Liver (tissue), 9 donors: ENCODE results near the gene UHMK1. TPM values are rescaled to one million over a fixed set of nuclear protein-coding genes. Genes with fewer than 3 reads are reported as not detected.
"Not testable (repeated sequence)": the region's sequence is repeated elsewhere in the genome, so short reads cannot be mapped to it uniquely, and the experiment has no call there.

Experiments
- DNase-seq: peaks from one replicate; pipeline ENCODE4 v3.0.0-alpha.2; 2017; ENCODE audit warnings: low spot score
- H3K27ac ChIP-seq, 2 donors: one replicate each; pipeline ENCODE4 v1.7.0; 2013; ENCODE audit warnings: inconsistent platforms in 2 of 2, low read length in 2 of 2, control low read depth in 1 of 2, low read depth in 1 of 2, mild to moderate bottlenecking in 1 of 2
- H3K27me3 ChIP-seq, 4 donors: one replicate each; pipeline versions ENCODE4 v1.6.1 to v1.7.0; 2013; ENCODE audit warnings: low read length in 3 of 4, inconsistent platforms in 1 of 4, mild to moderate bottlenecking in 1 of 4, moderate library complexity in 1 of 4; ENCODE audit not compliant: control insufficient read depth in 4 of 4, insufficient read depth in 4 of 4
- H3K36me3 ChIP-seq, 4 donors: one replicate each; pipeline versions ENCODE4 v1.6.1 to v1.7.0; 2013; ENCODE audit warnings: low read length in 3 of 4, mild to moderate bottlenecking in 3 of 4, low read depth in 1 of 4, moderate library complexity in 1 of 4; ENCODE audit not compliant: control insufficient read depth in 4 of 4, insufficient read depth in 3 of 4
- H3K4me1 ChIP-seq, 4 donors: one replicate each; pipeline versions ENCODE4 v1.6.1 to v1.7.0; 2013; ENCODE audit warnings: low read length in 3 of 4, mild to moderate bottlenecking in 3 of 4, moderate library complexity in 1 of 4; ENCODE audit not compliant: control insufficient read depth in 4 of 4, insufficient read depth in 4 of 4
- H3K4me3 ChIP-seq, 3 donors: one replicate each; pipeline versions ENCODE4 v1.6.1 to v1.7.0; 2013; ENCODE audit warnings: low read length in 3 of 3, control low read depth in 1 of 3, low read depth in 1 of 3, mild to moderate bottlenecking in 1 of 3
- H3K9ac ChIP-seq, 2 donors: one replicate each; pipeline ENCODE4 v1.7.0; 2013; ENCODE audit warnings: low read length in 2 of 2, mild to moderate bottlenecking in 2 of 2, moderate library complexity in 2 of 2, control low read depth in 1 of 2, low read depth in 1 of 2
- H3K9me3 ChIP-seq, 4 donors: one replicate each; pipeline versions ENCODE4 v1.6.1 to v1.7.0; 2013; ENCODE audit warnings: low read length in 3 of 4; ENCODE audit not compliant: control insufficient read depth in 4 of 4
- EGR1 ChIP-seq, 2 donors: IDR thresholded peaks; 2 replicates each; pipeline ENCODE4 v1.6.1; 2016 to 2018; ENCODE audit warnings: antibody characterized with exemption in 2 of 2, low read depth in 2 of 2
- GABPA ChIP-seq, 2 donors: IDR thresholded peaks in 1 of 2; conservative IDR thresholded peaks in 1 of 2; 2 replicates each; pipeline ENCODE4 v1.6.1; 2016; ENCODE audit warnings: antibody characterized with exemption in 2 of 2, mild to moderate bottlenecking in 1 of 2, moderate library complexity in 1 of 2
- HNF4A ChIP-seq, 2 donors: conservative IDR thresholded peaks; 2 replicates each; pipeline ENCODE4 v1.6.1; 2016; ENCODE audit warnings: antibody characterized with exemption in 2 of 2, mild to moderate bottlenecking in 2 of 2
- HNF4G ChIP-seq: IDR thresholded peaks from 2 replicates; pipeline ENCODE4 v1.6.1; 2016; ENCODE audit warnings: antibody characterized with exemption
- JUND ChIP-seq, 2 donors: IDR thresholded peaks; 2 replicates each; pipeline ENCODE4 v1.6.1; 2016; ENCODE audit warnings: antibody characterized with exemption in 2 of 2
- MAX ChIP-seq: IDR thresholded peaks from 2 replicates; pipeline ENCODE4 v1.6.1; 2016; ENCODE audit warnings: antibody characterized with exemption
- REST ChIP-seq: IDR thresholded peaks from 2 replicates; pipeline ENCODE4 v1.6.1; 2016; ENCODE audit warnings: antibody characterized with exemption, mild to moderate bottlenecking
- RXRA ChIP-seq, 2 donors: IDR thresholded peaks; 2 replicates each; pipeline ENCODE4 v1.6.1; 2017 to 2018; ENCODE audit warnings: antibody characterized with exemption in 2 of 2, mild to moderate bottlenecking in 1 of 2
- TAF1 ChIP-seq: conservative IDR thresholded peaks from 2 replicates; pipeline ENCODE4 v1.6.1; 2016; ENCODE audit warnings: antibody characterized with exemption, mild to moderate bottlenecking
- YY1 ChIP-seq: IDR thresholded peaks from 2 replicates; pipeline ENCODE4 v1.6.1; 2016; ENCODE audit warnings: antibody characterized with exemption, mild to moderate bottlenecking
- WGBS: extraction: QIAGEN DNeasy Blood & Tissue Kit; methylation state at CpG from one replicate; pipeline ENCODE4 v1.1.7; 2013; 5-methylcytosine and 5-hydroxymethylcytosine counted together
- polyA plus RNA-seq, 2 donors: library from polyadenylated mRNA; stranded (reverse) in 1 of 2; unstranded in 1 of 2; fragments of 200-250 nt in 1 of 2; fragments of >200 nt in 1 of 2; fragmentation: Nextera tagmentation in 1 of 2; extraction: Ambion mirVana in 1 of 2; gene quantifications; one replicate each; pipeline versions ENCODE4 v1.2.1 to v1.2.3, GENCODE V29; 2013 to 2015
- total RNA-seq, 2 donors: library from RNA; depleted of rRNA; stranded (reverse); fragments of >200 nt; gene quantifications; one replicate each; pipeline ENCODE4 v1.2.3, GENCODE V29; 2014
- TF ChIP-seq, protein P1 (sequence below): fragments of 150-350 bp; IDR thresholded peaks from 2 replicates; pipeline ENCODE4 v1.5.1; 2017; ENCODE audit warnings: improper control_type of control experiment, low read depth, low read length; ENCODE audit not compliant: missing input control
- TF ChIP-seq, protein P2 (sequence below): IDR thresholded peaks from 2 replicates; pipeline ENCODE4 v1.6.1; 2016; ENCODE audit warnings: antibody characterized with exemption
- donor health status: healthy.
- donor health status: healthy.
- donor health status: healthy.
- donor health status: healthy.
- donor health status: healthy.

UHMK1 gene
- total and polyA plus RNA-seq, 4 donors: 15.8 to 64.3 (median 36.9) TPM

DNA sequence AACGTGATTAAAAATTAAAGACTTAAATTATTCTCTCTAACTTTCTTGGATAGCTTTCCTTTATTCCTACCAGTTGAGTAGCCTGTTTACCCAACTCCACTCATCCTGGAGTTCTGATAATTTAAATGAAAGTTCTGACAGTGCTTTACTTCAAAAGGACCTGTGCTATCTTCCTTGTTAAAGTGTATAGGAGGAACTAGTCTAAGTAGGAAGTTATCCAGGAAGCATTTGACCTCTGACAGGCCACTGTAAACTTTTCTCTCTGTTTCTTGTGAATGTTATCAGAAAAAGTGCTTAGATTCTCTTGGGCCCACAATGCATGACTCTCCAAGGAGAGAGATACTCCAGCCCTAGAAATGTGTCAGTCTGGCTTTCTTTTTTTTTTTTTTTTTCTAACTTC, 73.1 kb downstream of the UHMK1 start:
- TF ChIP-seq HNF4G: no peak
- TF ChIP-seq, protein P1, sequence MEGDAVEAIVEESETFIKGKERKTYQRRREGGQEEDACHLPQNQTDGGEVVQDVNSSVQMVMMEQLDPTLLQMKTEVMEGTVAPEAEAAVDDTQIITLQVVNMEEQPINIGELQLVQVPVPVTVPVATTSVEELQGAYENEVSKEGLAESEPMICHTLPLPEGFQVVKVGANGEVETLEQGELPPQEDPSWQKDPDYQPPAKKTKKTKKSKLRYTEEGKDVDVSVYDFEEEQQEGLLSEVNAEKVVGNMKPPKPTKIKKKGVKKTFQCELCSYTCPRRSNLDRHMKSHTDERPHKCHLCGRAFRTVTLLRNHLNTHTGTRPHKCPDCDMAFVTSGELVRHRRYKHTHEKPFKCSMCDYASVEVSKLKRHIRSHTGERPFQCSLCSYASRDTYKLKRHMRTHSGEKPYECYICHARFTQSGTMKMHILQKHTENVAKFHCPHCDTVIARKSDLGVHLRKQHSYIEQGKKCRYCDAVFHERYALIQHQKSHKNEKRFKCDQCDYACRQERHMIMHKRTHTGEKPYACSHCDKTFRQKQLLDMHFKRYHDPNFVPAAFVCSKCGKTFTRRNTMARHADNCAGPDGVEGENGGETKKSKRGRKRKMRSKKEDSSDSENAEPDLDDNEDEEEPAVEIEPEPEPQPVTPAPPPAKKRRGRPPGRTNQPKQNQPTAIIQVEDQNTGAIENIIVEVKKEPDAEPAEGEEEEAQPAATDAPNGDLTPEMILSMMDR: no peak
- no peak for TF ChIP-seq GABPA (IDR thresholded peaks at IDR 0.05 in 1 of 2, conservative IDR thresholded peaks at IDR 0.05 in 1 of 2)
- TF ChIP-seq MAX: no peak
- no peak for TF ChIP-seq YY1
- TF ChIP-seq, protein P2, sequence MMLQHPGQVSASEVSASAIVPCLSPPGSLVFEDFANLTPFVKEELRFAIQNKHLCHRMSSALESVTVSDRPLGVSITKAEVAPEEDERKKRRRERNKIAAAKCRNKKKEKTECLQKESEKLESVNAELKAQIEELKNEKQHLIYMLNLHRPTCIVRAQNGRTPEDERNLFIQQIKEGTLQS: no peak
- no peak for TF ChIP-seq TAF1
- no peak for TF ChIP-seq REST
- no peak for TF ChIP-seq JUND (IDR thresholded peaks at IDR 0.05)
- TF ChIP-seq RXRA (IDR thresholded peaks at IDR 0.05): no peak
- no peak overlapping the region for H3K27ac ChIP-seq

GRCh38 chr1:162571121-162571520, 73.5 kb downstream of the UHMK1 start:
- H3K27me3 ChIP-seq, DNase-seq, H3K4me3 ChIP-seq, H3K27ac ChIP-seq, H3K9ac ChIP-seq, H3K9me3 ChIP-seq: not testable (repeated sequence)
- 67% methylated on average over 7 of the region's 7 CpGs for WGBS
- Histone ChIP-seq H3K36me3 (peaks cover 4 to 25% (median 11%) of the 10 kb centered on the region in 4 donors), H3K4me1 (peaks cover 5 to 24% (median 8%) of the 10 kb centered on the region in 4 donors)

More for the DNA sequence above, 73.1 kb downstream of the UHMK1 start:
- Histone ChIP-seq H3K4me3 (no peak overlapping the region), H3K9me3 (no peaks in the 10 kb centered on the region), H3K27me3 (no peaks in the 10 kb centered on the region), H3K9ac (no peak overlapping the region), H3K4me1 (peaks cover 6 to 26% (median 9%) of the 10 kb centered on the region in 4 donors), H3K36me3 (peaks cover 4 to 25% (median 11%) of the 10 kb centered on the region in 4 donors)
- DNase-seq: no peak
- WGBS: 92% methylated on average over 1 of the region's 1 CpG

GRCh38 chr1:162571696-162572095, 74.1 kb downstream of the UHMK1 start:
- no peak overlapping the region for H3K4me3 ChIP-seq
- no peak overlapping the region for H3K27ac ChIP-seq
- H3K27me3 ChIP-seq: no peaks in the 10 kb centered on the region
- H3K9me3 ChIP-seq: no peaks in the 10 kb centered on the region
- no peak overlapping the region for H3K9ac ChIP-seq
- peaks cover 4 to 27% (median 12%) of the 10 kb centered on the region in 4 donors for H3K36me3 ChIP-seq
- WGBS: 53% methylated on average over 1 of the region's 1 CpG
- DNase-seq: no peak
- no peak for TF ChIP-seq EGR1 (IDR thresholded peaks at IDR 0.05; ENCODE audit: low read depth in 2 of 2)
- TF ChIP-seq RXRA (IDR thresholded peaks at IDR 0.05): no peak
- TF ChIP-seq REST: no peak
- TF ChIP-seq HNF4G: no peak
- TF ChIP-seq TAF1: no peak
- no peak for TF ChIP-seq HNF4A (conservative IDR thresholded peaks at IDR 0.05)
- H3K4me1 ChIP-seq: peaks cover 3 to 18% (median 7%) of the 10 kb centered on the region in 4 donors
